ENCODE results near the gene CRTC3. TPM values are rescaled to one million over a fixed set of nuclear protein-coding genes. Genes with fewer than 3 reads are reported as not detected.
A peak's percentile ranks its signal among the peaks of the same experiment; 100 is the strongest.

Gene CRTC3
- total RNA-seq, 2 experiments from 2014 or later: 62.3 to 79.1 TPM

DNA sequence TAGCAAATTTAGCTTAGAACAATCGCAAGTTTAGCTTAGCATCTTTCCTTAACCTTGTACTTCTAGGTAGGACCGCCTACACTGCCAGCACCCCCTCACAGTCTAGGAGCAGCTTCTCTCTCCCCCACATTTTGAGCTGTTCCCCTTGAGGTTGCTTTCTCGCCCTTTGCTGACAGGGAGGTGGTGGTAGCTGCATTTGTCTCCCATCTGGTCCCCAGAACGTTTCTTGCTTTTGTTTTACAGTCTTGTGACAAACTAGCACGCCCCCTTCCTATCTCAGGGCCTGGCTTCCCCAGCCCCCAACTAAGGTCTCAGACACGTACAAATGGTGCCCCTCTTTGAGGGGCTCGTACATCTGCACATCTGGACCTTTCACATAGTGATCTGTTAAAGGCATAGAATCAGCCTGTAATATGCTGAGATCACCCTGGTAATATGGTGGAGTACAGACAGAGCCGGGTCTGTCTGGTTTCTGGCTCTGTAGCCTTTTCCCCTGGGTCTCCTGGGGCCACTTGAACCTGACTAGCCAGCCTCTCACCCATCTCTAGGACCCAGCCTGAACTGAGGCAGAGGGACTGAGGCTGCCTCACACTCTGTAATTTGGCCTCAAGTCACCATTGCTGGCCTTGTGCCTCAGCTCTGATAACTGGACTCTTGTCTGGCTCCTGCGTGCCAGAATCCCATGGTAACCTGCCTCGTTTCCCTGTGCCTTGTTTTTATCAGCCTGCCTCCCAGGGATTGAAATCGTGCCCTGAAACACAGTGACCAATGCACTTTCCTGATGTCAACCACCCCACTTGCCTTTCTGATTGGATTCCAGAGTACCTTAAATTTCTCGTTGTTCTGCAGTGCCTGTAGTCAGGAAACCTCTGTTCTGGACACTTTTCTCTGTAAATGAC, 27.7 kb downstream of the CRTC3 start:
- no peak for DNase-seq
- Mint-ChIP-seq H3K27me3 (no peaks in the 10 kb centered on the region), H3K36me3 (peaks cover 36% of the 10 kb centered on the region), H3K9me3 (ENCODE audit: low read depth) (no peaks in the 10 kb centered on the region), H3K27ac (no peak overlapping the region), H3K4me3 (no peak overlapping the region), H3K4me1 (peaks cover 58% of the 10 kb centered on the region)
- CTCF ChIA-PET: interaction anchor here (1.0 to 1.4 kb wide), 2 partner anchors 10 to 238 kb away, joined by 3 to 4 read pairs; no protein-coding TSS in a partner anchor
- no peak for ATAC-seq

- no peak for ATAC-seq
- H3K27me3 Mint-ChIP-seq: no peaks in the 10 kb centered on the region
- DNase-seq: no peak
- H3K36me3 Mint-ChIP-seq: peaks cover 37% of the 10 kb centered on the region
- no peak overlapping the region for H3K27ac Mint-ChIP-seq
- H3K4me1 Mint-ChIP-seq: peaks cover 64% of the 10 kb centered on the region
- no peaks in the 10 kb centered on the region for H3K9me3 Mint-ChIP-seq (ENCODE audit: low read depth)
- CTCF ChIA-PET: no interaction called here
- no peak overlapping the region for H3K4me3 Mint-ChIP-seq
Observed at GRCh38 chr15:90558171-90558573, 28.4 kb downstream of the CRTC3 start.

DNA sequence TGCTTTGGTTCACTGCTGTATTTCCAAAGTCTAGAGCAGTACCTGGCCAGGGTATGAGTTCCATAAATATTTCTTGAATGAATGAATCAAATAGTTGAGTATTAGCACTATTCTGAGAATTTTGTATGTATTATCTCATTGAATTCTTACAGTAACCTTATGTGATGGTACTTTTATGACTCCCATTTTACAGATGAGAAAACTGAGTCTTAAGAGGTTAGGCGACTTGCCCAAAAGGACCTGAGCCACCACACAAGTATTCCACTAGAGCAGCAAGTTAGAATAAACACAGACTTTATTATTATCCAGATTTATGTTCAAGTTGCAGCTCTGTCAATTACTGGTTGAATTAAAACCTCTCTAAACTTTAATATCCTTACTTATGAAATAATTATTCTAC, 29.4 kb downstream of the CRTC3 start:
- CTCF ChIA-PET: no interaction called here
- Mint-ChIP-seq H3K27me3 (no peaks in the 10 kb centered on the region), H3K36me3 (peaks cover 33% of the 10 kb centered on the region), H3K9me3 (ENCODE audit: low read depth) (no peaks in the 10 kb centered on the region), H3K4me3 (no peak overlapping the region), H3K27ac (no peak overlapping the region), H3K4me1 (peaks cover 72% of the 10 kb centered on the region)
- ATAC-seq: no peak
- no peak for DNase-seq

GRCh38 chr15:90560229-90560776, 30.6 kb downstream of the CRTC3 start:
- Mint-ChIP-seq H3K27ac (no peak overlapping the region), H3K27me3 (no peaks in the 10 kb centered on the region), H3K9me3 (ENCODE audit: low read depth) (no peaks in the 10 kb centered on the region), H3K36me3 (peaks cover 30% of the 10 kb centered on the region), H3K4me1 (peaks cover 79% of the 10 kb centered on the region), H3K4me3 (no peak overlapping the region)
- ATAC-seq: no peak
- CTCF ChIA-PET: interaction anchor here (0.7 to 1.7 kb wide), 3 partner anchors 21 to 30 kb away, joined by 3 to 5 read pairs (median 3); no protein-coding TSS in a partner anchor
- DNase-seq: no peak

DNA sequence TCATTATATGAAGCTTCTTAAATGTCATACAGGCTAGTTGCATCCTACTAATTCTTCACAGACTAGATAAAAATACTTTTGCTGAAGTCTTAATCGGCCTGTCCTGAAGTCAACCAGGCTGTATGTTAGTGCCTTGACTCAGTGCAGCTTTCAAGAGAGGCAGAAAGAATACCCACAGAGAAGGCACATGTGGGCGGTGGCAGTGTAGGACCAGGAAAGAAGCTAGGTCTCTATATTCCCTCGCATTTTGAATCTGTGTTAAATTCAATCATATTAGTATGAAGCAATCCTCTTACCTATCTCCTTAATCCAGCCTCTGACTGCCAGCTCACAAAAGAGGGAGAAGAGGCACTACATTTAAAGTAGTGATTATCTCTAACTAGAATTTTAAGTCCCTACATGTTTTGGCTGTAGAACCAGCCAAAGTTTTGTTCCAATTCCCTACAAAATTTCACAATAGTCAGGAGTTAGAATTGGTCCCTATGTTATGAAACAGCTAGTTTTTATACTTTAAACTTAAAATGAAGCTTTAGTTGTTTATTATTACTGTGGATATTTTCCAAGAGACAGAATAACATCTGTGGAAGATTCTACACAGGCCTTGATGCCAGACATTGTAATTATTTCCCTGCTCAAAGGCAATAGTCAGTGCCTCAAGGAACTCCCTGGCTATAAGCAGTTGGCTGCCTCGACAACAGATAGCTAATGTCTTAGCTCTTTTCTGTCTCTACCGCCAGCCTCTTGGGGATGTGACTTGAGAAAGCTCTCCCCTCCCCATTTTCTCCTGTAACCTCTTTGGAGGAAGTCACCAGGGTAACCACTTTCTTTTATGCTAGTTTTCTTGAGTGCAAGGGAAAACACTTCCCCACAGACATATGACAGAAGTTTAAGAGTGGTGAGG, 31.9 kb downstream of the CRTC3 start:
- Mint-ChIP-seq H3K4me3 (no peak overlapping the region), H3K27ac (peak overlapping the region; percentile 76), H3K27me3 (no peaks in the 10 kb centered on the region), H3K9me3 (ENCODE audit: low read depth) (no peaks in the 10 kb centered on the region), H3K4me1 (peaks cover 87% of the 10 kb centered on the region), H3K36me3 (peaks cover 33% of the 10 kb centered on the region)
- no peak for DNase-seq
- ATAC-seq: peak; percentile 43
- CTCF ChIA-PET: interaction anchor here (0.7 to 1.7 kb wide), 9 partner anchors 10 to 370 kb away, joined by 3 to 5 read pairs (median 4); partner anchors contain the start of gene HDDC3

GRCh38 chr15:90562669-90563068, 32.9 kb downstream of the CRTC3 start:
- CTCF ChIA-PET: interaction anchor here (1.5 kb wide), 1 partner anchor 7 kb away, joined by 4 read pairs; no protein-coding TSS in a partner anchor
- no peaks in the 10 kb centered on the region for H3K27me3 Mint-ChIP-seq
- H3K27ac Mint-ChIP-seq: peak overlapping the region; percentile 76
- no peak overlapping the region for H3K4me3 Mint-ChIP-seq
- peaks cover 35% of the 10 kb centered on the region for H3K36me3 Mint-ChIP-seq
- ATAC-seq (no peak), DNase-seq (no peak)
- H3K9me3 Mint-ChIP-seq (ENCODE audit: low read depth): no peaks in the 10 kb centered on the region
- peaks cover 88% of the 10 kb centered on the region for H3K4me1 Mint-ChIP-seq

- Mint-ChIP-seq H3K36me3 (peaks cover 38% of the 10 kb centered on the region), H3K9me3 (ENCODE audit: low read depth) (no peaks in the 10 kb centered on the region), H3K27me3 (no peaks in the 10 kb centered on the region), H3K27ac (peak overlapping the region; percentile 95), H3K4me3 (peak overlapping the region; percentile 17), H3K4me1 (peaks cover 88% of the 10 kb centered on the region)
- DNase-seq: no peak
- CTCF ChIA-PET: interaction anchor here (0.7 to 1.5 kb wide), 5 partner anchors 8 to 270 kb away, joined by 3 to 4 read pairs (median 3); no protein-coding TSS in a partner anchor
- no peak for ATAC-seq
Observed at GRCh38 chr15:90563463-90563862, 33.7 kb downstream of the CRTC3 start.

DNA sequence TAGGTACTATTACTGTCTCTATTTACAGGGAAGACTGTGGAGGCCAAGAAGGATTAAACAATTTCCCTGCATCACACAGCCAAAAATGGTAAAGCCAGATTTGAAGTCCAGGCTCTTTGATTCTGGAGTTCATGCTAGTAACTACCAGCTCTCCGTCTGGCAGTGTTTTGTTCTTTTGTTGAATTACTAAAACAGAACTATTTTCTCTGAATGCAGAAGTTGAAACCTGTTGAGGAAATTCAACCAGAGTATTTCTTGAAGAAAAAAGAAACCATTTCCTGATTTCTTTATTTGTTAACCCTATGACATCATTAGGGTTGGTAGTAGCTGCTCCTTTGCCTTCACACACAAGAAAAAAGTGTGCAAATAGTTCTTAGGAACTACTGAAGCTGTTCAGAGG, 34.3 kb downstream of the CRTC3 start:
- H3K27ac Mint-ChIP-seq: peak overlapping the region; percentile 95
- H3K4me3 Mint-ChIP-seq: peak overlapping the region; percentile 20
- H3K27me3 Mint-ChIP-seq: no peaks in the 10 kb centered on the region
- H3K4me1 Mint-ChIP-seq: peaks cover 89% of the 10 kb centered on the region
- H3K9me3 Mint-ChIP-seq (ENCODE audit: low read depth): no peaks in the 10 kb centered on the region
- DNase-seq: no peak
- CTCF ChIA-PET: interaction anchor here (0.7 to 1.8 kb wide), 9 partner anchors 8 to 256 kb away, joined by 3 to 5 read pairs (median 4); no protein-coding TSS in a partner anchor
- H3K36me3 Mint-ChIP-seq: peaks cover 39% of the 10 kb centered on the region
- ATAC-seq: peak; percentile 31

DNA sequence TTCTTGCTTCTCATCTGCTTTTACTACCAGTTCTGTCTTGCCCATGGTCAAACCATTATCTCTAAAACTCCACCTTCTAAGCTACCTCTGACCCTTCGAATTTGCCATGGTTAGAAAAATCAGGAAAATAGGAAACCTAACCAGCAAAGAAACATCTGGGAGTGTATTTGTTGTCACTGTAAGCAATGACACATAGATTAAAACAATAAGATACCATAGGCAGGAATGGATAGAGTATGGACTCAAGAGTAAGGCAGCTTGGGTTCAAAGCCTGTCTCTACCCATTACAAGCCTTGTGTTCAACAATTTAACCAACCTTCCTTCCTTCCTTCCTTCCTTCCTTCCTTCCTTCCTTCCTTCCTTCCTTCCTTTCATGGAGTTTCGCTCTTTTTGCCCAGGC, 34.9 kb downstream of the CRTC3 start:
- CTCF ChIA-PET: interaction anchor here (0.7 to 1.8 kb wide), 7 partner anchors 8 to 778 kb away, joined by 3 to 5 read pairs (median 4); no protein-coding TSS in a partner anchor
- DNase-seq: no peak
- no peaks in the 10 kb centered on the region for H3K9me3 Mint-ChIP-seq (ENCODE audit: low read depth)
- peak overlapping the region; percentile 95 for H3K27ac Mint-ChIP-seq
- H3K4me3 Mint-ChIP-seq: peak overlapping the region; percentile 20
- peaks cover 37% of the 10 kb centered on the region for H3K36me3 Mint-ChIP-seq
- peaks cover 89% of the 10 kb centered on the region for H3K4me1 Mint-ChIP-seq
- H3K27me3 Mint-ChIP-seq: no peaks in the 10 kb centered on the region
- no peak for ATAC-seq

DNA sequence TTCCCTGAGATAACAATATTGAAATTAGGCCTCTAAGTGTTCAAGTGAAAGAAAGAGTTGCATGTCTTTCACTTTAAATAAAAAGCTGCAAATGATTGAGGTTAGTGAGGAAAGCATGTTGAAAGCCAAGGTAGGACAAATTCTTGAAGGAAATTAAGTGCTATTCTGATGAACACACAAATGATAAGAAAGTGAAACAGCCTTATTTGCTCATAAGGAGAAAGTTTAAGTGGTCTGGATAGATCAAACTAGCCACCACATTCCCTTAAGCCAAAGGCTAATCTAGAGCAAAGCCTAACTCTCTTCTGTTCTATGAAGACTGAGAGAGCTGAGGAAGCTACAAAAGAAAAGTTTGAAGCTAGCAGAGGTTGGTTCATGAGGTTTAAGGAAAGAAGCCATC, 36.1 kb downstream of the CRTC3 start:
- Mint-ChIP-seq H3K27me3 (no peaks in the 10 kb centered on the region), H3K4me3 (peak overlapping the region; percentile 30), H3K9me3 (ENCODE audit: low read depth) (no peaks in the 10 kb centered on the region), H3K27ac (peak overlapping the region; percentile 95), H3K36me3 (peaks cover 34% of the 10 kb centered on the region), H3K4me1 (peaks cover 86% of the 10 kb centered on the region)
- ATAC-seq: peak; percentile 13
- DNase-seq: no peak
- CTCF ChIA-PET: interaction anchor here (1.0 to 1.7 kb wide), 3 partner anchors 15 to 32 kb away, joined by 3 to 4 read pairs (median 3); no protein-coding TSS in a partner anchor

DNA sequence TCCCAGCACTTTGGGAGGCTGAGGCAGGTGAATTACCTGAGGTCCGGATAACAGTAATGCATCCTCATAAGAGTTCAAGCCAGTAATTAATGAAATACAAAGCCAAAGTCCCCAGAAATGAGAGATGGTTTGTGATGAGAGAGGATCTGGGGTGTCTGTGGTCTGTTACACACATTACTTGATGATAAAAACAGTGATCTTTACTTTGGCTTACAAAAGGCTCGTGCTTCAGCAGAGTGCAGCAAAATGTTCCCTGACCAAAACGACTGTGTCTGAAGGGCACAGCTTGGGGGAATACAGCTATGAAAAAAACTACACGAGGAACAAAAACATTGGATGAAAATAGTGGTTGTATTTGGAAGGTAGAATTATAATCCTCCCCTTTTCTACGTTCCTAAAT, 40.9 kb downstream of the CRTC3 start:
- peak overlapping the region; percentile 83 for H3K27ac Mint-ChIP-seq
- peak overlapping the region; percentile 28 for H3K4me3 Mint-ChIP-seq
- H3K27me3 Mint-ChIP-seq: no peaks in the 10 kb centered on the region
- H3K36me3 Mint-ChIP-seq: peaks cover 41% of the 10 kb centered on the region
- H3K4me1 Mint-ChIP-seq: peaks cover 80% of the 10 kb centered on the region
- CTCF ChIA-PET: interaction anchor here (1.4 to 1.6 kb wide), 3 partner anchors 40 to 270 kb away, joined by 3 to 5 read pairs (median 4); no protein-coding TSS in a partner anchor
- no peaks in the 10 kb centered on the region for H3K9me3 Mint-ChIP-seq (ENCODE audit: low read depth)
- DNase-seq (no peak), ATAC-seq (no peak)

GRCh38 chr15:90571063-90571541, 41.4 kb downstream of the CRTC3 start:
- DNase-seq: no peak
- CTCF ChIA-PET: interaction anchor here (1.4 to 1.6 kb wide), 2 partner anchors 40 to 270 kb away, joined by 4 to 5 read pairs; no protein-coding TSS in a partner anchor
- H3K4me3 Mint-ChIP-seq: peak overlapping the region; percentile 28
- peak overlapping the region; percentile 73 for H3K27ac Mint-ChIP-seq
- H3K9me3 Mint-ChIP-seq (ENCODE audit: low read depth): no peaks in the 10 kb centered on the region
- peaks cover 40% of the 10 kb centered on the region for H3K36me3 Mint-ChIP-seq
- H3K4me1 Mint-ChIP-seq: peaks cover 79% of the 10 kb centered on the region
- no peaks in the 10 kb centered on the region for H3K27me3 Mint-ChIP-seq
- ATAC-seq: peak; percentile 20

All from activated CD8-positive, alpha-beta memory T cell treated with anti-CD3 and anti-CD28 coated beads, Interleukin-2, amount 10 ng/mL, durations not matched to agents 7 days and 5 days (primary cell).